CD4-positive, alpha-beta T cell (primary cell): ENCODE measurements around the gene NOSTRIN. TPM values are rescaled to one million over a fixed set of nuclear protein-coding genes. Genes with fewer than 3 reads are reported as not detected.

Source experiments
- ATAC-seq: fragments of 200-7000 bp; cut with Tn5 transposase; one replicate; pipeline ENCODE4 v1.10.0; 2022; ENCODE audit warnings: mild to moderate bottlenecking; ENCODE audit not compliant: poor library complexity
- CTCF ChIA-PET: fragments of 350-600 bp; sonication (Branson Sonifier 250); formaldehyde crosslinking; loops from one replicate; lab custom pipeline; 2021; ENCODE audit warnings: antibody characterized with exemption, inconsistent platforms; lab: Charles Lee
- POLR2A ChIA-PET: fragments of 350-600 bp; sonication (Branson Sonifier 250); formaldehyde crosslinking; loops from one replicate; lab custom pipeline; 2021; ENCODE audit warnings: antibody characterized with exemption, inconsistent platforms; lab: Charles Lee
- DNase-seq, 14 experiments: peaks; one replicate each; pipeline ENCODE4 v3.0.0-alpha.2; 2013 to 2020; ENCODE audit warnings: mixed read lengths in 2 of 14
- H3K27ac ChIP-seq, 2 donors: one replicate each; pipeline versions ENCODE4 v1.5.1 to v1.7.0; 2013; ENCODE audit warnings: low read length in 2 of 2, low read depth in 1 of 2, mild to moderate bottlenecking in 1 of 2
- H3K27me3 ChIP-seq, 2 experiments: 1 replicate in 1 of 2; 2 replicates in 1 of 2; pipeline versions ENCODE4 v1.6.1 to v1.7.0; 2013; ENCODE audit warnings: low read length in 2 of 2, control low read depth in 1 of 2, mild to moderate bottlenecking in 1 of 2, moderate library complexity in 1 of 2; ENCODE audit not compliant: insufficient read depth in 2 of 2, control insufficient read depth in 1 of 2
- H3K36me3 ChIP-seq: one replicate; pipeline ENCODE4 v1.6.1; 2013; ENCODE audit warnings: low read length, control low read depth; ENCODE audit not compliant: insufficient read depth
- H3K4me1 ChIP-seq: one replicate; pipeline ENCODE4 v1.6.1; 2013; ENCODE audit warnings: low read length, control low read depth; ENCODE audit not compliant: insufficient read depth
- H3K4me3 ChIP-seq: one replicate; pipeline ENCODE4 v1.5.1; 2013; ENCODE audit warnings: mild to moderate bottlenecking, low read length, moderate library complexity
- H3K9me3 ChIP-seq, 2 experiments: 1 replicate in 1 of 2; 2 replicates in 1 of 2; pipeline versions ENCODE4 v1.6.1 to v1.7.0; 2013; ENCODE audit warnings: low read length in 2 of 2, mild to moderate bottlenecking in 2 of 2, control low read depth in 1 of 2, moderate library complexity in 1 of 2; ENCODE audit not compliant: control insufficient read depth in 1 of 2, insufficient read depth in 1 of 2
- H3K27ac Mint-ChIP-seq: one replicate; pipeline ENCODE4 v1.8.0; 2020; ENCODE audit warnings: mixed read lengths
- H3K27me3 Mint-ChIP-seq: one replicate; pipeline ENCODE4 v1.8.0; 2021; ENCODE audit warnings: mixed read lengths
- H3K36me3 Mint-ChIP-seq: one replicate; pipeline ENCODE4 v1.8.0; 2021; ENCODE audit warnings: low read depth, mixed read lengths
- H3K4me1 Mint-ChIP-seq: one replicate; pipeline ENCODE4 v1.8.0; 2021; ENCODE audit warnings: low read depth, mixed read lengths
- H3K4me3 Mint-ChIP-seq: one replicate; pipeline ENCODE4 v1.8.0; 2020; ENCODE audit warnings: mild to moderate bottlenecking, mixed read lengths
- H3K9me3 Mint-ChIP-seq: one replicate; pipeline ENCODE4 v1.8.0; 2020; ENCODE audit warnings: mixed read lengths
- intact Hi-C, 2 experiments: fragments of 100-400 bp; cut with DNase I in 1 of 2; cut with micrococcal nuclease in 1 of 2; formaldehyde crosslinking; loops; one replicate each; pipeline versions ENCODE4 v1.15.1 to v1.9.0; 2023 to 2025; cut with DNase I, micrococcal nuclease
- total RNA-seq, 174 experiments: library from RNA in 2 of 174; stranded (reverse) in 2 of 174; gene quantifications; one replicate each; pipeline ENCODE4 v1.2.3 and lab custom pipeline; 2021 to 2026
- TF ChIP-seq, protein P1 (sequence below): fragments of 200-600 bp; IDR thresholded peaks from one replicate; pipeline ENCODE4 v1.8.0; 2022; ENCODE audit warnings: antibody characterized with exemption, mild to moderate bottlenecking

NOSTRIN gene
- total RNA-seq, 2 experiments from 2014 or later: 0.92 to 1.0 TPM

DNA sequence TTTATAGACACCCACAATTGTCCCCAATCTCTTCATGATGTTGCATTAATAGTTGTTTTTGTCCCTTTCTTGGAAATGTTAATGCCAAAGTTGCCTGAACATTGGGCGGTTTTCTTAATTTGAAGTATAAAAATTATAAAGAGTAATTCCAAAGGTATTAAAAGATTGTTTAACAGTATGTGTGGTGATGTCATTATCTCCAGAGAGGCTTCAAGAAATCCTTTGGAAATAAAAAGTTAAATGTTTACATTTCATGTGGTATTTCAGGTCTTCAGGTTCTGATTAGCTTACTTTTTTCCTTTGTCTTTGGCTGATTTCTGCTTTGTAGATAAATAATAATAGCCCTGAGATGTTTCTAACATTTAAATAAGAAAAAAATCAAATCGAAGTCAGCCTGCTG is 29.3 kb upstream of the NOSTRIN start:
- POLR2A ChIA-PET: no interaction called here
- Histone ChIP-seq H3K36me3 (no peaks in the 10 kb centered on the region), H3K4me1 (no peaks in the 10 kb centered on the region), H3K4me3 (no peak overlapping the region), H3K27ac (no peak overlapping the region), H3K9me3 (no peaks in the 10 kb centered on the region), H3K27me3 (no peaks in the 10 kb centered on the region)
- Mint-ChIP-seq H3K9me3 (no peaks in the 10 kb centered on the region), H3K36me3 (peaks cover 71% of the 10 kb centered on the region), H3K27ac (no peak overlapping the region), H3K4me1 (no peaks in the 10 kb centered on the region), H3K27me3 (no peaks in the 10 kb centered on the region), H3K4me3 (no peak overlapping the region)
- TF ChIP-seq, protein P1, sequence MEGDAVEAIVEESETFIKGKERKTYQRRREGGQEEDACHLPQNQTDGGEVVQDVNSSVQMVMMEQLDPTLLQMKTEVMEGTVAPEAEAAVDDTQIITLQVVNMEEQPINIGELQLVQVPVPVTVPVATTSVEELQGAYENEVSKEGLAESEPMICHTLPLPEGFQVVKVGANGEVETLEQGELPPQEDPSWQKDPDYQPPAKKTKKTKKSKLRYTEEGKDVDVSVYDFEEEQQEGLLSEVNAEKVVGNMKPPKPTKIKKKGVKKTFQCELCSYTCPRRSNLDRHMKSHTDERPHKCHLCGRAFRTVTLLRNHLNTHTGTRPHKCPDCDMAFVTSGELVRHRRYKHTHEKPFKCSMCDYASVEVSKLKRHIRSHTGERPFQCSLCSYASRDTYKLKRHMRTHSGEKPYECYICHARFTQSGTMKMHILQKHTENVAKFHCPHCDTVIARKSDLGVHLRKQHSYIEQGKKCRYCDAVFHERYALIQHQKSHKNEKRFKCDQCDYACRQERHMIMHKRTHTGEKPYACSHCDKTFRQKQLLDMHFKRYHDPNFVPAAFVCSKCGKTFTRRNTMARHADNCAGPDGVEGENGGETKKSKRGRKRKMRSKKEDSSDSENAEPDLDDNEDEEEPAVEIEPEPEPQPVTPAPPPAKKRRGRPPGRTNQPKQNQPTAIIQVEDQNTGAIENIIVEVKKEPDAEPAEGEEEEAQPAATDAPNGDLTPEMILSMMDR: no peak
- DNase-seq (no peak), ATAC-seq (no peak)
- intact Hi-C loops: no loop called here
- CTCF ChIA-PET: no interaction called here

DNA sequence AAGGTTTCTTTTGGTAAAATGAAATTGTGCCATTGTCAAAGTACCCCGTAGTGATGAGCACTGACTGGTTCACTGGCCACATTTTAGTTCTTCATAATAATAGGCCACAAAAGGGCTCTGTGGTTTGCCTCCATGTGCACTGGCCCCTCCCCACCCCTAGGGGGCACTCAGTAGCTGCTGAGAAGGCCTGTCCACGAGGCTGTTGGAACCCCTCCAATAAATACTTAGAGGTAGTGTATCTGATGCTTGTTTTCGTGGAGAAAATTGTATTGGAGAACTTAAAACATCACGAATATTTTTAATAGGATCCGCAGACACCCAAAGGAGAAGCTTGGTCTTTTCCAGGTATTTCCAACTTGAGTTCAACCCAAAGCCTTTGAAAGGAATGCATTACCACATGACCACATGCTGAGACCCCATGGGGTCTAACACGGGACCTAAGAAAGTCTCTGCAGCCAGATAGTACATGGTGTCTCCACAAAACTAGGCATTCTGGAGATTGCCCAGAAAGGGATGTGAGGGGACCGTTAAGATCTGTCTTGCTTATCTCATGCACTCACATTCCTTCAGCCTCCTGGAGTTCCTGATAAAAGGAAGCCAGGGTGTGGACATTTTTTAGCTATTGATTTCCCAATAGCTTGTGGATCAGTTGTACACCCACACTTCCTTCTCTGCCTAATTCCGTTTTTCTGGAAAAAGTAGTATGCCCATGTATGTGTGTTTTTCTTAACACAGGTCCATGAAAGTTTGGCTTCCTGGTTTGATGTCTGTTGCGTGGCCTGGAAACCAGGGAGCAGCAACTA is 28.5 kb upstream of the NOSTRIN start:
- Histone ChIP-seq H3K36me3 (no peaks in the 10 kb centered on the region), H3K4me3 (no peak overlapping the region), H3K27me3 (no peaks in the 10 kb centered on the region), H3K4me1 (no peaks in the 10 kb centered on the region), H3K27ac (no peak overlapping the region), H3K9me3 (no peaks in the 10 kb centered on the region)
- Mint-ChIP-seq H3K4me3 (no peak overlapping the region), H3K27ac (no peak overlapping the region), H3K4me1 (no peaks in the 10 kb centered on the region), H3K36me3 (peaks cover 67% of the 10 kb centered on the region), H3K27me3 (no peaks in the 10 kb centered on the region), H3K9me3 (no peaks in the 10 kb centered on the region)
- ChIA-PET POLR2A (no interaction called here), CTCF (interaction anchor here (0.8 to 0.9 kb wide), 2 partner anchors 10 to 13 kb away, joined by 3 read pairs; no protein-coding TSS in a partner anchor)
- TF ChIP-seq, protein P1: no peak
- intact Hi-C loops: no loop called here
- DNase-seq: peak in 6 of 14 experiments; percentile 3 to 36 (median 20)
- no peak for ATAC-seq

DNA sequence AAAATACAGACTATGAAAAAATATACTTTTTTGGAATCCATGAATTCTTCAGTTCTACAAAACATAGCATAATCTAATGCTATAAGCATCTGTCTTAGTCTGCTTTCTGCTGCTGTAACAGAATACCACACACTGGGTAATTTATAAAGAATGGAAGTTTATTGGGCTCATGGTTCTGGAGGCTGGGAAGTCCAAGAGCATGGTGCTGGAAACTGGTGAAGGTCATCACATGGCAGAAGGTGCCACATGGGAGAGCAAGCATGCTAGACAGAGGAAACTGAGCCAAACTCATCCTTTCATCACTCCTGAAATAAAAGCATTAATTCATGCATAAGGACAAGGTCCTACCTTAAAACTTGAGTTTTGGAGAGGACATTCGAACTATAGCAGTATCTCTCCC is 26.6 kb upstream of the NOSTRIN start:
- ChIA-PET CTCF (no interaction called here), POLR2A (no interaction called here)
- no peaks in the 10 kb centered on the region for H3K9me3 Mint-ChIP-seq
- H3K36me3 Mint-ChIP-seq: peaks cover 48% of the 10 kb centered on the region
- H3K27me3 Mint-ChIP-seq: no peaks in the 10 kb centered on the region
- ATAC-seq (no peak), DNase-seq (no peak)
- H3K27ac Mint-ChIP-seq: no peak overlapping the region
- Histone ChIP-seq H3K9me3 (no peaks in the 10 kb centered on the region), H3K27me3 (no peaks in the 10 kb centered on the region), H3K4me3 (no peak overlapping the region), H3K4me1 (no peaks in the 10 kb centered on the region), H3K36me3 (no peaks in the 10 kb centered on the region), H3K27ac (no peak overlapping the region)
- no peaks in the 10 kb centered on the region for H3K4me1 Mint-ChIP-seq
- no peak overlapping the region for H3K4me3 Mint-ChIP-seq
- intact Hi-C loops: no loop called here
- TF ChIP-seq, protein P1: no peak
